ENCODE measurements around the gene ADAR.
A peak's percentile ranks its signal among the peaks of the same experiment; 100 is the strongest.

DNA sequence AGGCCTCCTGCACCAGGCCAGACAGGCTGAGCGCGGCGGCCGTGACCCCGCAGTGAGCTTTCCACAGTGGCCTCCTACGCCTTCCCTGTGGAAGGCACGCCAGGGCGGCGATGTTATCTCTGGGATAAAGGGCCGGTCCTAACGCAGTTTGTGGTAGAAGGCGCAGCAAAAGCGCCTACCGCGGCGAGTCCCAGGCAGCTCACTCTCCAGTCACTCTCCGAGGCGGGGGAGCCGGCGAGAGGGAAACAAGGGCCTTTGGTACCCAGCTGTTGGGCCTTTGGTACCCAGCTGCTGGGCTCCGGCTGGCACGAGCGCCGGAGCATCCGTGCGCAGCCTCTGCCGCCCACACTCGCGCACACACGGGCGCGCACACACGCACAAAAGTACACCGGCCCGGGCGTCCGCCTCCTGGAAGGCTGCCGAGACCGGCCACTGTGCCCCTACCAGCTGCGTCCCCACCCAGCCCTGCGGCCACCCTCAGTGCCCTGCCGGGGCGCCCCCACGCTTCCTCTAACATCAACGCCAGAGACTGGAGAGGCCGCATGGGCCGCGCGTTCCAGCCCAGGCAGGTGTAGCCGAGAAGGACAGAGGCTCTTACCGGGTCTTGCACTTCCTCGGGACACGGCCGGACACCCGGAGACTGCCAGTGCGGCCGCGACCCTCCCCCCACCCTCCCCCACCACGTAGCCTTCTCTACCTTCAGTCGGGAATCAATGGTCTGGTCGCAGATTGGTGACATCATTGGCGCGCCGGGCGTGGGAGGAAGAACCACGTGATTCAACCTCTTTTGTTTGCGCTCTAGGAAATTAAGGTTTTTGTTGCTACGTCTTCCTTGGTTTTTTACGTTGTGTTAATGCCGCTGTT lies 19.5 kb upstream of the ADAR start:
- TF ChIP-seq EZH2 (IDR thresholded peaks at IDR 0.05; ENCODE audit: borderline replicate concordance, low read depth, low read length, severe bottlenecking) = no peak
- TF ChIP-seq, protein P1, sequence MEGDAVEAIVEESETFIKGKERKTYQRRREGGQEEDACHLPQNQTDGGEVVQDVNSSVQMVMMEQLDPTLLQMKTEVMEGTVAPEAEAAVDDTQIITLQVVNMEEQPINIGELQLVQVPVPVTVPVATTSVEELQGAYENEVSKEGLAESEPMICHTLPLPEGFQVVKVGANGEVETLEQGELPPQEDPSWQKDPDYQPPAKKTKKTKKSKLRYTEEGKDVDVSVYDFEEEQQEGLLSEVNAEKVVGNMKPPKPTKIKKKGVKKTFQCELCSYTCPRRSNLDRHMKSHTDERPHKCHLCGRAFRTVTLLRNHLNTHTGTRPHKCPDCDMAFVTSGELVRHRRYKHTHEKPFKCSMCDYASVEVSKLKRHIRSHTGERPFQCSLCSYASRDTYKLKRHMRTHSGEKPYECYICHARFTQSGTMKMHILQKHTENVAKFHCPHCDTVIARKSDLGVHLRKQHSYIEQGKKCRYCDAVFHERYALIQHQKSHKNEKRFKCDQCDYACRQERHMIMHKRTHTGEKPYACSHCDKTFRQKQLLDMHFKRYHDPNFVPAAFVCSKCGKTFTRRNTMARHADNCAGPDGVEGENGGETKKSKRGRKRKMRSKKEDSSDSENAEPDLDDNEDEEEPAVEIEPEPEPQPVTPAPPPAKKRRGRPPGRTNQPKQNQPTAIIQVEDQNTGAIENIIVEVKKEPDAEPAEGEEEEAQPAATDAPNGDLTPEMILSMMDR (IDR thresholded peaks at IDR 0.05; ENCODE audit: borderline replicate concordance, extremely low read depth, low read length, poor library complexity, severe bottlenecking) = peak; percentile 18

Measured in DND-41 (cell line).